Measurements from ENCODE around the gene CHM.

The CHM gene

DNA sequence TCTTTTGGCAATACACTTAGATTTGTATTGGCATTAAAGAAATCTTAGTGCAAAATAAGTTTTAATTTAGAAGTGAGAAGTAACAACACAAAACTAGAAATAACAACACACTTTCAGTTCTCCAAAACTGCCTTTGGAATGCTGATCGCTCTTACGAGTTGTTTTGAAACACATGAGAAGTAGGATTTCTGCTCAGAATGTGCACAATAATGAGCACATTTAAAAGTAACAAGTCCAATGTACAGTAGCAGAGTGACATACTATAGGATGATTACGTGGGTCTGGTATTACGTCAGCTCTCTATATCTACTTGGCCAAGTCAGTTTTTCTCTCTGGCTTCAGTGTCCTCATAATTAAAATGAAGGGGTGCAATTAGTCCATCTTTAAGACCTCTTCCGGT is 164.8 kb downstream of the CHM start:
- Histone ChIP-seq H3K36me3 (ENCODE audit: control insufficient read depth in 1 of 2, insufficient read depth in 2 of 2, low read length in 2 of 2) (no peaks in the 10 kb centered on the region), H3K18ac (ENCODE audit: low read length) (no peak overlapping the region), H3K23ac (ENCODE audit: low read length) (no peak overlapping the region), H3K27ac (ENCODE audit: low read depth, low read length) (no peak overlapping the region), H4K12ac (ENCODE audit: low read depth, low read length) (no peak overlapping the region), H3K4ac (ENCODE audit: low read depth, low read length) (no peak overlapping the region), H2AK5ac (ENCODE audit: low read length) (no peak overlapping the region), H3K79me2 (ENCODE audit: control insufficient read depth, insufficient read depth, low read length, poor library complexity) (no peaks in the 10 kb centered on the region), H2AFZ (ENCODE audit: insufficient read depth, low read length, poor library complexity) (no peak overlapping the region), H3K9me3 (ENCODE audit: insufficient read depth, low read depth, low read length) (no peaks in the 10 kb centered on the region), H2BK12ac (ENCODE audit: low read length) (no peak overlapping the region), H2BK120ac (ENCODE audit: insufficient read depth, low read length, poor library complexity) (no peak overlapping the region), H3K4me3 (ENCODE audit: low read depth, low read length) (no peak overlapping the region), H3K4me2 (ENCODE audit: low read length) (no peak overlapping the region), H3K9ac (ENCODE audit: low read length) (no peak overlapping the region), H3K14ac (ENCODE audit: low read length) (no peak overlapping the region), H2BK5ac (ENCODE audit: low read depth, low read length, poor library complexity) (no peak overlapping the region), H4K91ac (ENCODE audit: low read depth, low read length) (no peak overlapping the region), H3K27me3 (ENCODE audit: insufficient read depth, low read length) (no peaks in the 10 kb centered on the region), H3K79me1 (ENCODE audit: low read length) (no peaks in the 10 kb centered on the region), H4K8ac (ENCODE audit: low read depth, low read length) (no peak overlapping the region), H3K4me1 (ENCODE audit: control insufficient read depth in 1 of 2, insufficient read depth in 2 of 2, low read length in 2 of 2) (no peaks in the 10 kb centered on the region)
- no peak for DNase-seq
- no CpG with 5 or more reads among the region's 5 CpGs for WGBS (ENCODE audit: extremely low coverage, insufficient coverage, insufficient read length)

DNA sequence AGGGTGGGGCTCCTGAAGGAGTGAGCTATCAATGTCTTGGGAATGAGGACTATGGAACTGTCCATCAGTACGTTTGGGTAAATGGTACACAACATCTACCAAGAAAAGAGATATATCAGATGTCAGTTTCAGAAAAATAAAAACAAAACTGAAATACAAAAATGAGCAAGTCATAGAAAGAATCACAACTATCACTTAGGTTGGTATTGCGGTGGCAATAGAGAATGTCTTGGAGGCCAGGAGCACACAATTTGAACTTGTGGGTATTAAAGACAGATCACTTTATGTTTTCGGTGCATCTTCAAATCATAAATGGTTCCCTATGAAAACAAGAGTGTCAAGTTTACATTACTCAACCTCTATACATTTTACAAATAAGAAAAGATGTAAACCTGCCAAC is 176.8 kb downstream of the CHM start:
- Histone ChIP-seq H3K79me1 (ENCODE audit: low read length) (no peaks in the 10 kb centered on the region), H3K9ac (ENCODE audit: low read length) (no peak overlapping the region), H3K9me3 (ENCODE audit: insufficient read depth, low read depth, low read length) (no peaks in the 10 kb centered on the region), H2AK5ac (ENCODE audit: low read length) (no peak overlapping the region), H3K4me2 (ENCODE audit: low read length) (no peak overlapping the region), H3K36me3 (ENCODE audit: control insufficient read depth in 1 of 2, insufficient read depth in 2 of 2, low read length in 2 of 2) (peaks cover 3 to 4% of the 10 kb centered on the region in 2 experiments), H3K4ac (ENCODE audit: low read depth, low read length) (no peak overlapping the region), H2BK12ac (ENCODE audit: low read length) (no peak overlapping the region), H3K4me3 (ENCODE audit: low read depth, low read length) (no peak overlapping the region), H4K8ac (ENCODE audit: low read depth, low read length) (no peak overlapping the region), H4K12ac (ENCODE audit: low read depth, low read length) (no peak overlapping the region), H3K4me1 (ENCODE audit: control insufficient read depth in 1 of 2, insufficient read depth in 2 of 2, low read length in 2 of 2) (no peaks in the 10 kb centered on the region), H2AFZ (ENCODE audit: insufficient read depth, low read length, poor library complexity) (no peak overlapping the region), H2BK5ac (ENCODE audit: low read depth, low read length, poor library complexity) (no peak overlapping the region), H3K27me3 (ENCODE audit: insufficient read depth, low read length) (no peaks in the 10 kb centered on the region), H2BK120ac (ENCODE audit: insufficient read depth, low read length, poor library complexity) (no peak overlapping the region), H3K23ac (ENCODE audit: low read length) (no peak overlapping the region), H3K14ac (ENCODE audit: low read length) (no peak overlapping the region), H3K18ac (ENCODE audit: low read length) (no peak overlapping the region), H3K27ac (ENCODE audit: low read depth, low read length) (no peak overlapping the region), H4K91ac (ENCODE audit: low read depth, low read length) (no peak overlapping the region), H3K79me2 (ENCODE audit: control insufficient read depth, insufficient read depth, low read length, poor library complexity) (no peaks in the 10 kb centered on the region)
- no peak for DNase-seq
- no CpG with 5 or more reads among the region's 3 CpGs for WGBS (ENCODE audit: extremely low coverage, insufficient coverage, insufficient read length)

DNA sequence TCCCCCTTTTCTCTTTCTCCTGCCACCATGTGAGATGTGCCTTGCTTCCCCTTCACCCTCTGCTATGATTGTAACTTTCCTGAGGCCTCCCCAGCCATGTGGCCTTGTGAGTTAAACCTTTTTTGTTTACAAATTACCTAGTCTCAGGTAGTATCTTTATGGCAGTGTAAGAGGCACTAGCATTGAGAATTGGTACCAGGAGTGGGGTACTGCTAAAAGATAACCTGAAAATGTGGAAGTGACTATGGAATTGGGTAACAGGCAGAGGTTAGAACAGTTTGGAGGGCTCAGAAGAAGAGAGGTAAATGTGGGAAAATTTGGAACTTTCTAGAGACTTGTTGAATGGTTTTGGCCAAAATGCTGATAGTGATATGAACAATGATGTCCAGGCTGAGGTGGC is 182.0 kb downstream of the CHM start:
- Histone ChIP-seq H3K9me3 (ENCODE audit: insufficient read depth, low read depth, low read length) (no peaks in the 10 kb centered on the region), H2BK5ac (ENCODE audit: low read depth, low read length, poor library complexity) (no peak overlapping the region), H3K27me3 (ENCODE audit: insufficient read depth, low read length) (no peaks in the 10 kb centered on the region), H3K36me3 (ENCODE audit: control insufficient read depth in 1 of 2, insufficient read depth in 2 of 2, low read length in 2 of 2) (peaks cover 3 to 6% of the 10 kb centered on the region in 2 experiments), H4K12ac (ENCODE audit: low read depth, low read length) (no peak overlapping the region), H3K14ac (ENCODE audit: low read length) (no peak overlapping the region), H3K23ac (ENCODE audit: low read length) (no peak overlapping the region), H2AFZ (ENCODE audit: insufficient read depth, low read length, poor library complexity) (no peak overlapping the region), H3K9ac (ENCODE audit: low read length) (no peak overlapping the region), H3K4me3 (ENCODE audit: low read depth, low read length) (no peak overlapping the region), H3K4me2 (ENCODE audit: low read length) (no peak overlapping the region), H3K79me2 (ENCODE audit: control insufficient read depth, insufficient read depth, low read length, poor library complexity) (no peaks in the 10 kb centered on the region), H3K18ac (ENCODE audit: low read length) (no peak overlapping the region), H2AK5ac (ENCODE audit: low read length) (no peak overlapping the region), H2BK12ac (ENCODE audit: low read length) (no peak overlapping the region), H4K8ac (ENCODE audit: low read depth, low read length) (no peak overlapping the region), H2BK120ac (ENCODE audit: insufficient read depth, low read length, poor library complexity) (no peak overlapping the region), H3K27ac (ENCODE audit: low read depth, low read length) (no peak overlapping the region), H3K4ac (ENCODE audit: low read depth, low read length) (no peak overlapping the region), H3K79me1 (ENCODE audit: low read length) (no peaks in the 10 kb centered on the region), H4K91ac (ENCODE audit: low read depth, low read length) (no peak overlapping the region), H3K4me1 (ENCODE audit: control insufficient read depth in 1 of 2, insufficient read depth in 2 of 2, low read length in 2 of 2) (no peaks in the 10 kb centered on the region)
- DNase-seq, result no peak

DNA sequence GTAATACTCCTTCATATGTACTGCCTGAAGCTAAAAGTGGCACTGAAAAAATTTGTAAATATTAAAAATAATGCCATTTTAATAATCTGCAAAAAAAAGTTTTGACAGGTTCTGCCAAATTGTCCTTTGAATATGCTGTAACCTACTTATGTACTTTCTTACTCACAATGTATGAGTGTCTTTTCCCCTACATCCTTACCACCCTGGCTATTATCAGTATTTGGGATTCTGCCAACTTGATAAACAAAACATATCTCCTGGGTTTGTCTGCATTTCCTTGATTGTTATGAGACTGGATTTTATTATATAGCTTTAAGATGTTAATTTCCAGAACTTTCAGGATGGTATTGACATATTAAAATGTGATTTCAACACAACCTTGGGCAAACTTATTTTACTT is 187.9 kb downstream of the CHM start:
- Histone ChIP-seq H3K9me3 (ENCODE audit: insufficient read depth, low read depth, low read length) (no peaks in the 10 kb centered on the region), H3K36me3 (ENCODE audit: control insufficient read depth in 1 of 2, insufficient read depth in 2 of 2, low read length in 2 of 2) (peaks cover 0 to 2% of the 10 kb centered on the region in 2 experiments), H4K91ac (ENCODE audit: low read depth, low read length) (no peak overlapping the region), H3K4me1 (ENCODE audit: control insufficient read depth in 1 of 2, insufficient read depth in 2 of 2, low read length in 2 of 2) (no peaks in the 10 kb centered on the region), H2BK5ac (ENCODE audit: low read depth, low read length, poor library complexity) (no peak overlapping the region), H3K14ac (ENCODE audit: low read length) (no peak overlapping the region), H3K27ac (ENCODE audit: low read depth, low read length) (no peak overlapping the region), H3K4me2 (ENCODE audit: low read length) (no peak overlapping the region), H4K8ac (ENCODE audit: low read depth, low read length) (no peak overlapping the region), H3K23ac (ENCODE audit: low read length) (no peak overlapping the region), H4K12ac (ENCODE audit: low read depth, low read length) (no peak overlapping the region), H3K79me1 (ENCODE audit: low read length) (no peaks in the 10 kb centered on the region), H3K4ac (ENCODE audit: low read depth, low read length) (no peak overlapping the region), H2AFZ (ENCODE audit: insufficient read depth, low read length, poor library complexity) (no peak overlapping the region), H3K27me3 (ENCODE audit: insufficient read depth, low read length) (no peaks in the 10 kb centered on the region), H3K18ac (ENCODE audit: low read length) (no peak overlapping the region), H2AK5ac (ENCODE audit: low read length) (no peak overlapping the region), H2BK120ac (ENCODE audit: insufficient read depth, low read length, poor library complexity) (no peak overlapping the region), H3K79me2 (ENCODE audit: control insufficient read depth, insufficient read depth, low read length, poor library complexity) (no peaks in the 10 kb centered on the region), H3K9ac (ENCODE audit: low read length) (no peak overlapping the region), H3K4me3 (ENCODE audit: low read depth, low read length) (no peak overlapping the region), H2BK12ac (ENCODE audit: low read length) (no peak overlapping the region)
- no peak for DNase-seq

DNA sequence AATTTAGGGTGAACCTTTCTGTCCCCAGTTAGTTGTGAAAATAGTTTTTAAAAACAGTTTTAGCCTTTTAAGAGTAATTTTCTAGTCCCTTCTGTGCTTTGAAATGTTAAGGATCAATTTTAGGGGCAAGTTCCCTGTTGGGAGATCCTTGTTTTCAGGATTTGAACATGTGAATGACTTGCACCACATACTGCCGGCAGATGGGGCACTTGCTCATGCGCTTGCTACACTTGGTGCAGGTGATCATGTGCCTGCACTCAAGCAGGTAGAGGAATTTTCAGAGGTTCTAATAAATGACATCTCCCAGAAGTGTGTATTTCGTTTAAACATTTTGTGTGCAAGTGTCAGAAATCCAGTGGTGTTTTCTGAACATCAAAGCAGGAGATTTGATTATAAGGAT is 195.9 kb downstream of the CHM start:
- H3K27me3 ChIP-seq (ENCODE audit: insufficient read depth, low read length), result no peaks in the 10 kb centered on the region
- WGBS (ENCODE audit: extremely low coverage, insufficient coverage, insufficient read length), result no CpG with 5 or more reads among the region's 3 CpGs

More for the DNA sequence above, 195.9 kb downstream of the CHM start:
- Histone ChIP-seq H2BK120ac (ENCODE audit: insufficient read depth, low read length, poor library complexity) (no peak overlapping the region), H3K36me3 (ENCODE audit: control insufficient read depth in 1 of 2, insufficient read depth in 2 of 2, low read length in 2 of 2) (no peaks in the 10 kb centered on the region), H4K8ac (ENCODE audit: low read depth, low read length) (no peak overlapping the region), H3K4me2 (ENCODE audit: low read length) (no peak overlapping the region), H3K9ac (ENCODE audit: low read length) (no peak overlapping the region), H3K9me3 (ENCODE audit: insufficient read depth, low read depth, low read length) (no peaks in the 10 kb centered on the region), H3K4me3 (ENCODE audit: low read depth, low read length) (no peak overlapping the region), H3K23ac (ENCODE audit: low read length) (no peak overlapping the region), H2BK5ac (ENCODE audit: low read depth, low read length, poor library complexity) (no peak overlapping the region), H3K14ac (ENCODE audit: low read length) (no peak overlapping the region), H3K18ac (ENCODE audit: low read length) (no peak overlapping the region), H3K79me2 (ENCODE audit: control insufficient read depth, insufficient read depth, low read length, poor library complexity) (no peaks in the 10 kb centered on the region), H3K27ac (ENCODE audit: low read depth, low read length) (no peak overlapping the region), H2AK5ac (ENCODE audit: low read length) (no peak overlapping the region), H3K4me1 (ENCODE audit: control insufficient read depth in 1 of 2, insufficient read depth in 2 of 2, low read length in 2 of 2) (no peaks in the 10 kb centered on the region), H3K79me1 (ENCODE audit: low read length) (no peaks in the 10 kb centered on the region), H3K4ac (ENCODE audit: low read depth, low read length) (no peak overlapping the region), H4K12ac (ENCODE audit: low read depth, low read length) (no peak overlapping the region), H4K91ac (ENCODE audit: low read depth, low read length) (no peak overlapping the region), H2AFZ (ENCODE audit: insufficient read depth, low read length, poor library complexity) (no peak overlapping the region), H2BK12ac (ENCODE audit: low read length) (no peak overlapping the region)
- DNase-seq, result peak; percentile 2 to 29
